Hypothalamus (tissue), 51 donors: ENCODE measurements around the gene EXO5.
"Not testable (repeated sequence)": the region's sequence is repeated elsewhere in the genome, so short reads cannot be mapped to it uniquely, and the experiment has no call there.

Experiments used
- DNase-seq, 51 donors: peaks; one replicate each; lab custom pipeline; 2025; lab: John Stamatoyannopoulos, UW

Gene EXO5

DNA sequence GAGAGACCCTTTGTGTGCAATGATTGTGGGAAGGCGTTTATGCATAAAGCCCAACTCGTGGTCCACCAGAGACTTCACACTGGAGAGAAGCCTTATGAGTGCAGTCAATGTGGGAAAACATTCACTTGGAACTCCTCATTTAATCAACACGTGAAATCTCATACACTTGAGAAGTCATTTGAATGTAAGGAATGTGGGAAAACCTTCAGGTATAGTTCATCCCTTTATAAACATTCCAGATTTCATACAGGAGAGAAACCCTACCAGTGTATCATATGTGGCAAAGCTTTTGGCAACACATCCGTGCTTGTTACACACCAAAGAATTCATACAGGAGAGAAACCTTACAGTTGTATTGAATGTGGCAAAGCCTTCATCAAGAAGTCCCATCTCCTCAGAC is 38.4 kb downstream of the EXO5 start:
- DNase-seq = no peak

DNA sequence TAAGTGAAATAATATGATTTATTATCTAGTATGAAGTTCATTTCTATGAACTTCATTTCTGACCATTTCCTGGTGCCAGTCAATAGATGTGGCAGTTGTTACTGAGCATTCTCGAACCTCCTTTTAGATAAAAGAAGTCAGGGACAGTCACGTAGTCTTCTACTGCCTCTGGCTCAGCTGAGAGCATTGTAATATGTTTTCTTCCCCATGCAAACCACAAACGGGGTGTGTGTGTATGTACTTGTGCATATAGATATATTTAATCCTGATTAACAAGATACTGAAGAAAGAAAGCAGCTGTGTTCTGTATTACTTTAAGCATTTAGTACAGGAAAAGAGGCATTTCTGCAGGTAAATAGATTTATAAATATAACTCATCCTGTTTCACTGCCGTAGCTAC is 44.5 kb downstream of the EXO5 start:
- DNase-seq = no peak

DNA sequence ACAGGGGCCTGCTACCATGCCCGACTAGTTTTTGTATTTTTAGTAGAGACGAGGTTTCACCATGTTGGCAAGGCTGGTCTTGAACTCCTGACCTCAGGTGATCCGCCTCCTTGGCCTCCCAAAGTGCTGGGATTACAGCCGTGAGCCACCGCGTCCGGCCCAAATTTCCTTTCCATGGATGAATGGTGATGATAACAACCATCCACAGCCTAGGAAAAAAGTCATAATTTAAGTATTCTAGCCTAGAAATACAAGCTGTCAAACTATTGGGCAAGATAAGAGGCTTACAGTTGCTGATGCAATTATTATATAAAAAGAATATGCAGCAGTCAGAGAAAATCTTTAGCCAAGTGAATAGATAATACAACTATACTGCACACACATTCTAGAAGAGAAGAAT is 46.2 kb downstream of the EXO5 start:
- DNase-seq = not testable (repeated sequence)

DNA sequence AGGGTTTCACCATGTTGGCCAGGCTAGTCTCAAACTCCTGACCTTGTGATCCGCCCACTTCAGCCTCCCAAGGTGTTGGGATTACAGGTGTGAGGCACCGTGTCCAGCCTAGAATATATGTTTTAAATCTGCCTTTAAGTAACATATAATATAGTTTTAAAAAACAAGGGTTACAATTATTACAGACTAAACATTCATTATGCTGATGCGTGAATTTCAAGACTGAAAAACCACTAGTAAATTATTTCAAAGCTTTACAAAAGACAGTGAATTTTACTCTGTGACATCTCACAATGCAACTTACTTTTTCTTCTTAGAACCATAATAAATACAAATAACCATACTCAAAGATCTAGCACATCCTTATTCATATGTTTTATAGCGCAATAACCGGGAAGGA is 47.6 kb downstream of the EXO5 start:
- no peak for DNase-seq

DNA sequence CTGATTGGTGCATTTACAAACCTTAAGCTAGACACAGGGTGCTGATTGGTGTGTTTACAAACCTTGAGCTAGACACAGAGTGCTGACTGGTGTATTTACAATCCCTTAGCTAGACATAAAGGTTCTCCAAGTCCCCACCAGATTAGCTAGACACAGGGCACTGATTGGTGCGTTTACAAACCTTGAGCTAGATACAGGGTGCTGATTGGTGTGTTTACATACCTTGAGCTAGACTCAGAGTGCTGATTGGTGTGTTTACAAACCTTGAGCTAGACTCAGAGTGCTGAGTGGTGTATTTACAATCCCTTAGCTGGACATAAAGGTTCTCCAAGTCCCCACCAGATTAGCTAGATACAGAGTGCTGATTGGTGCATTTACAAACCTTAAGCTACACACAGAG is 49.7 kb downstream of the EXO5 start:
- not testable (repeated sequence) for DNase-seq

DNA sequence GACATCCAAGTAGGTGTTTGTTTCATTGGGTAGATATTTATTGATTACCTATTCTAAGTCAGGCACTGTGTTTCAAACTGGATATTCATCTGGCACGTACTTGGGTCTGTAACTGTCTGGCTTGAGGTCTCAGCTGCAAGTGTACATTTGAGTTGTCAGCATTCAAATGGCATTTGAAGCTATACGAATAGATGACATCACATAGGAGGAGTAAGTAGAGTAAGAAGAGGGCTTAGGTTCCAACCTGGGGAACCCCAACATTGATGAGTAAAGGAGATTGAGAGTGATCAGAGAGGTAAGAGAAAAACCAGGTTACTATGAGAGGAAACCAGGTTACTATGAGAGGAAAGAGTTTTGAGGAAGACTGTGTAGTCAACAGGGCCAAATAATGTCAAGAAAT is 53.6 kb downstream of the EXO5 start:
- no peak for DNase-seq

DNA sequence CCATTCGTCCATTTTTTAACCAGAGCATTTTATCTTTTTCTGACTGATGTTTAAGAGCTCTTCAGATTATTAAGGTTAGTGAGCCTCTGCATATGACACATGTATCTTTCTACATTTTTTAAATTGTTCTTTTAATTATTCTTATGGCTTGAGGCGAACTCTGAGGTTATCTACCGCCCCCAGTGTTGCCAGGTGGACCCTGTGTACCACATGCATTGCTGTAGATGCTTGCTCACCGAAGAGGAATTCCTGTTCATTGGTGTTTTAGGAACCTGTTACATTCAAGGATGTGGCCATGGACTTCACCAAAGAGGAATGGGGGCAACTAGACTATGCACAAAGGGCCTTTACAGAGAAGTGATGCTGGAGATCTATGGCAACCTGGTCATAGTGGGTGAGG is 54.7 kb downstream of the EXO5 start:
- DNase-seq = no peak

DNA sequence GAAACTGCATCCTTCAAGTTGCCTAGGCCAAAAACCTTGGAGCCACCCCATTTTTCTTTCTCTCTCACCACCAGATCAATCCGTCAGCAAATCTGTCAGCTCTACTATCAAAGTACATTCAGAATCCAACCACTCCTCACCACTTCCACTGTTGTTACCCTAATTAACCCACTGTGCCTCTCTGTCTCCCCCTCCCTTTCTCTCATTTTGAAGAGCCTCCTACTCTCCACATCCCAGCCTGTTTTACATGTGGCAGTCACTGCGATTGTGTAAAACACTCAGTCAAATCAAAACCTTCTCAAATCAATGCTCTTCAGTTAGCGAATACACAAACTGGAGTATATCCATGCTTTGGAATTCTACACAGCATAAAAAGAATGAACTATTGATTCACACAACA is 55.9 kb downstream of the EXO5 start:
- no peak for DNase-seq

DNA sequence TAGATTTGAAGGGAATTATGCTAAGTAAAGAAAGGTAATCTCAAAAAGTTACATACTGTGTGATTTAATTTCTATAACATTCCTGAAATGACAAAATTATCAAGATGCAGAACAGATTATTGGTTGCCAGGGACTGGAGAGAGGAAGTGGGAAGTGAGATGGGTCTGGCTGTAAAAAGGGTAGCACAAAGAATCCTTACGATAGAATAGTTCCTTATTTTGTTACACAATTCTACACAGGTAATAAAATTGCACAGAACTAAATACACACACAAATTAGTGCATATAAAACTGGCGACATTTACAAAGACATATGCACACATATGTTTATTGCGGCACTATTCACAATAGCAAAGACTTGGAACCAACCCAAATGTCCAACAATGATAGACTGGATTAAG is 56.3 kb downstream of the EXO5 start:
- no peak for DNase-seq
